EH (cell line): ENCODE data around the gene ZRANB3.

Experiments used
- DNase-seq: peaks from one replicate; pipeline ENCODE4 v3.0.0-alpha.2; 2015; ENCODE audit warnings: low read depth

Gene ZRANB3

DNA sequence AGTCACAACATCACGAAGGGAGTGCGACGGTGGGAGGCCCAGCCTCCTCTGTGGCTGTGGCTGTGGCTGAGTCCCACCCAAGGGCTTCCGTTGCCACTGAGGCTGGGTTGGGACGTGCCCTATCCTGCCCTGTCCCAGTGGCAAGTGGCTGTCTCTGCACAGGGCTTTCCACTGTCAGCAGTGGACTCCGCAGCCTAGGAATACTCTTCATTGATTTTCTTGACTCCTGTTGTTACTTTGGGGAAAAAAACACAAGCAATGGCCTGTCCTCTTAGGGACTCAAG lies 356.3 kb downstream of the ZRANB3 start:
- DNase-seq = no peak

DNA sequence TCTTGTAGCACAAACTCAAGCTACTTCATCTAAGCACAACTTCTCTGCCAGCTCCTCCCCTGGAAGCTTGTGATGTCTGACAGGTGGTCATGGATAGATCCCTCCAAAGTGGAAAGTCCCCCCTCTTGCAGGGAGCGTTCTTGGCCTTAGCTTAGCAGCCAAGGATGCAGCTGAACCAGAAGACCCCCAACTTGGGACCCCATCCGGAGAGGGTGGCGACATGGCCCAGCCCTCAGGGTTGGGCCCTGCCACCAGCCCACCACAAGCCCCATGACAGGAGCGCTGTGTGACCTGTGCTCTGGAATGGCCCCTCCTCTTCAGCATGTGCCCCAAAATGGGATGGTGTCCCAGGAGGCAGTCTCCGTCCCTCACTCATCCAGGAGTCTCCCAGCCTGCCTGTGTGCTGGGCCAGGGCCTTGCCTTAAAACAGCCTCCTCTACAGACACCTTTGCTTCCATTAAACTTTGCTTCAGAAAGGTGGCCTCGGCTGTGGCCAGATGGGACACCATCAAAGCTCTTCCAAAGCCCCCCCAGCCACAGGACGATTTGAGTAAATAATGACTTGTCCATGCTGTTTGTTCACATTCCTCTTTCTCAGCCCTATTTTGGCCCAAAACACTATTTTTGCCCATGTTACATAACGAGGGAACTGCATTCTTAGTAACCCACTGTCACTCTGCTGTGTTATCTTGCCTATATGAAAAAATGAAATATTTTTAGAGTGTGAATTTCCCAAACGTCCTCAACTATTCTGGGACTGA lies 356.8 kb downstream of the ZRANB3 start:
- DNase-seq = no peak

DNA sequence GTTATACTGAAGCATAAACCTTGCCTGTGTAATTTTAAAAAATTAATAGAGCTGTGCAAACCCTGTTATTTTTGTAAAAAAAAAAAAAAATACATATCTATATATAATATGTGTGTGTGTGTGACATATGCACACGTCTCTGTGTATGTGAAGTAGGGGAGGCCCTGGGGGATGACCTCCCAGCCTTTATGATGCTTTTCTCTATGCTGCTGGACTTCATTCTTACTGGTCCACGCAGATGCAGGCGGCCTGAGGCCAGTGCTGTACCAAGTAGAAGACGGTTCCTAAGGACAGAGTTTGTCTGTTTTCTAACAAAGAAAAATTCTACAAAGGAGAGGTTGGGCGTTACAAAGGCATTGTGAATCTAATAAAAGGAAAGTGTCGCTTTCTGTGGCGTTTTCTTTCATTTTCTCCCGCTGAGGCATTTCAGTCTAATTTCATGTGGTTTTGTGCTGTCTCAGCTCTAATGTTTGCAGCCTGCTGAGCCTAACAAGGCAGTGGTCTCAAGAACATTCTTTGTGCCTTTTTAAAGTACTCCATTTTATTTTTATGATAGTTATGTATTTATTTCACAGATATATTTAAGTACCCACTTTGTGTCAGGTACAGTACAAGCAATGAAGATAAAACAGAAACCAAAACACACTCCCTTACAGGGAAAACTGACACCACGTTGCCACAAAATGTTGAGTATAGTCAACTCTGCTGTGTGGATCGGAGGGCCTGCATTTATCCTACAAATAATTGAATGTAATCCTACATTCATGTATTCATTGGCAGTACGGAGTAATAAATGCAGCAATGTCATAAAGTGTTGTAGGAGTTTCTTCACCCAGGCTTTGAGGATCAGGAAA lies 360.9 kb downstream of the ZRANB3 start:
- no peak for DNase-seq

DNA sequence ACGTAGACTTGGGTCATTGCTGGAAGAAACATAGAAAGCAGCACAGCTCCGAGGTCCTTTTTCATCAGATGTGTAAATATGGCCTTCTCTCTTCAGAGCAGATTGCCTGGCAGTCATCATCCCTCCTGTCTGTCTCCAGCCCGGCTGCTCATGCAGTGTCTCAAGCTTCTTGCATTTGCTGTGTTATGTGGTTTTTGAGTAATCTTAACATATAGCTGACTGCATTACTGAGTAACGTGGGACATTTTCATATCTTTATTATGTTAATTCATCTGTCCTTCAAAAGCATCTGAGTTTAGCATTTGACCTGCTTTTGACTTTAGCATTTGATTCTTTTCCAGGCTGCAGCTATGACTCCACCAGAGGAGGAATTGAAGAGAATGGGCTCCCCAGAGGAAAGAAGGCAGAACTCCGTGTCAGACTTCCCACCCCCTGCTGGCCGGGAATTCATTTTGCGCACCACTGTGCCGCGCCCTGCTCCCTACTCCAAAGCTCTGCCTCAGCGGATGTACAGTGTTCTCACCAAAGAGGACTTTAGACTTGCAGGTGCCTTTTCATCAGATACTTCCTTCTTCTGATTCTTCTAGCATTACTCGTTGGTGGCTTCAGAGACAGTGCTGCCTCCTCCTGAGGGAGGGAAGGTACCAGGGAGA lies 362.7 kb downstream of the ZRANB3 start:
- DNase-seq = no peak

DNA sequence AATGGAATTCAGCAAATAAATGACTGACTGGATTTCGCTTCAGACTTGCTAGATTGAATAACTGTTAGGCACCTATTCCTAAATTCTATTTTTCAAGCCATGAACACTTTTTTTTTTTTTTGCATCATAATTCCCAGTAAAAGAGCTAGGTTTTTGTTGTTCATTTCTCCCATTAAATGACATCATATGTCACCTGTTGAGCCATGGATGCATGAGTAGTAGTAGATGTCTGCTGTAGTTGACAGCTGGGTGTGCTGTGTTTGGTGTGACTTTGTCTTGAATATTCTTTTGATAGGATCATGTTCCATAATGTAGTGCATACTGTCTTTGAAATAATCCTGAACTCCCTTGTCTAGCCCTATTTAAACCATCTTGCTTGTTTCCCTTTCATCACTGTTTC lies 363.7 kb downstream of the ZRANB3 start:
- DNase-seq = no peak

DNA sequence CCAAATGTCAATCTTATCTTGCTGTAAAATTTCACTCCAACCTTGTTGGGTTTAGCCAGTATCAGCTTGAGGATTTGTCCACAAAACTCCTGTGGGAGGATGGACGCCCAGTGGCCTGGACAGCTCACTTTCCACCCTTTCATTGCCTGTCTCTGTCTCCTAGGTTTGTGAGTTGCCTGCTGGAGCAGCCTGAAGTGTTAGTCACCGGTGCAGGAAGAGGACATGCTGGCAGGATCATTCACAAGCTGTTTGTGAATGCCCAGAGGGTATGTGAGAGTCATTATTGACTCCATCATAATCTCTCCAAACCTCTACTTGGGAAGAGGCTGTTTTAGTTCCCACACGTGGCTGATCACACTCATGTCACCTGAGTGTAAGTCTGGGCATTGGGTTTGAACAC lies 366.6 kb downstream of the ZRANB3 start:
- peak; percentile 93 for DNase-seq

DNA sequence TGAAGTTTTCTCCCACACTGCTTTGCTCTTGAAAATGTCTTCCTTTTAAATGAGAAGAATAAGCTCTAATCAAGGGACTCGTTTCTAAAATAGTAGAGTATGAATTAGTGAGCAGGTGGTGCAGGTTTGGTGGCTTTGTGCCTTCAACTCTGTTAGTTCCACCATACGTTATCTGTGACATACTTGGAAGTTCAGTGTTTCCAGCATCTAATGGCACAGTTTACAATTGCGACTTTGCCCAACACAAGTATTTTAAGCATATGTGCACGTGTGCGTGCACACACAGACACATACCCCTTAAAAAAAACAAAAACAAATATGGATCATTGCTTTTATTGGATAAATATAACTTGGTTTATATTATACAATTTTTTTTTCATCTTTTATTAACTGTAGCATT lies 367.1 kb downstream of the ZRANB3 start:
- no peak for DNase-seq

DNA sequence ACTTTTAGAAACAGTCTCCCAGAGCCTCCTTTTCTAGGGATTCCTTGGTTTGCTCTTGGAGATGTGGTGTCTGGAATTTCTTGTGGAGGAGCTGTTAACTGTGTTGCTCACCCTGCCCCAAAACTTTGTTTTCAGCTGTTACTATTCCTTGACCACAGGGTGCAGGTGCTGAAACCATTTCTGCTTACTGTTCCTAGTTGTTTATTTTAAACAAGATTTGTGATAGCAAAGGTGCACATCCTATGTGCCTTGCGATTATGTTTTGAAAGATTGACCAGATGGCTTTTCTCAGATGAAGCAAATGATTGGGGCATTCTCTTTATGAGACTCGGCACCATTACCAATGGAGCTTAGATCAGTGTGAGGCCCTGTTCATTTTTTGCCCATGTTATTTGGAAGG lies 367.7 kb downstream of the ZRANB3 start:
- no peak for DNase-seq

DNA sequence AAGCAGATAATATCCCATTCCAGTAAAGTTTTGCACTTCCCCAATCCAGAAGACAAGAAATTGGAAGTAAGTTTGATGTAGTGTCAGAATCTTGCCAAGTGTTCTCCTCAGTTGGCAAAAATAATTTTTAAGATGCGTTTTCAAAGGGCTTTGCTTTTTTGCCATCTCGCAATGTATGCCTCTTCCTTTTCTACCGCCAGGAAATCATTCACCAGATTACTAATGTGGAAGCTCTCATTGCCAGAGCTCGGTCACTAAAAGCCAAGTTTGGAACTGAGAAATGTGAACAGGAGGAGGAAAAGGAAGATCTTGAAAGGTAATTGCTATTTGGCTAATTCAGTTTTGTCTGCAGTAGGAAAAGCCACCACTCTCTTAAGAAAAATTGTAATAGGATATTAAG lies 368.2 kb downstream of the ZRANB3 start:
- DNase-seq = no peak

DNA sequence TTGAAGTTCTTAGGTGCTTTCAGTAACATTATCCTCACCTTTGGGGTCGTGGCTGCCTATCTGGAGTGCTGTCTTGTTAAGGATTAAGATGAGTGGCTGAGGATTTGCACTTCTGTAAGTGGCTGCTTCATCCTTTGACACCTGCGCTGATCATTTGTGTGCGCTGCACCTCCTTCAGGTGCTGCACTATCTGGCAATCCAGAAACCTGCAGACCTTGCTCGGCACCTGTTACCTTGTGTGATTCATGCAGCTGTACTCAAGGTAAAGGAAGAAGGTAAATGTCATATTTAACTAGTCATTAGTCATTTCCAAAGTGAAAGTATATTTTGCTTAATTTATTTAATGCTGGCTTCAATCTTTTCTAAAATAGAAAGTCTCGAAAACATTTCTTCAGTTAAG lies 368.6 kb downstream of the ZRANB3 start:
- DNase-seq = no peak

DNA sequence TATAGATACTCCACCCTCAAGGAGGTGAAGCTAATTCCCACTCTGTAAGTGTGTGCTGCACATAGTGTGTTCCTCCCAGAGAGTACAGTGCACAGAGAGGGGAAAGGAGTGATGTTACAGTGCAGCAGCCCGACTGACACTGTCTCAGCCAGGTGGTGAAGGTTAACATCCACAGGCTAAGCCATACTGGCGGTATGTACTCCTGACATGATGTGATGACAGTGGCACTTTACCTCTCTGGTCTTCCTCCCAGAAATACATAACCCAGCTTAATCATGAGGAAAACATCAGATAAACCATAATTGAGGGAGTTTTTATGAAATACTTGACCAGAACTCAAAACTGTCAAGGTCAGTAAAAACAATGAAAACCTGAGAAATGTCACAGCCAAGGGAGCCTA lies 371.8 kb downstream of the ZRANB3 start:
- no peak for DNase-seq

DNA sequence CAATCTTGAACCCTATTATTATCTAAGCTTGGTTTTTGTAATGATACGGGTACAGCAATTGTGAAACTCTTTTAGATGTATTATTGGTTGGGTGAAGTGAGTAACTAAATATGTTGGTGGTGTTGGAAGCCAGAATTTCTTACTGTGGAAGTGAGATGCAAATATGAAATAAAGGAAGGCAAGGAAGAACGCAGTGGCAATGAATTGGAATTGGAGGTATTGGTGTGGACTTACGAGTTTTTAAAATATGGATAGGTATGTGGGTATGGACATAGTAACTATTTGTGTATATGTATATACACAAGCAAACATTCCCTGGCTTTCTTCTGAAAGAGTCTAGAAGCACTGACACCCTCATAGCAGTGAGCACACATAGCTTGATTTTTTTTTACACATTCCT lies 373.2 kb downstream of the ZRANB3 start:
- DNase-seq = no peak

DNA sequence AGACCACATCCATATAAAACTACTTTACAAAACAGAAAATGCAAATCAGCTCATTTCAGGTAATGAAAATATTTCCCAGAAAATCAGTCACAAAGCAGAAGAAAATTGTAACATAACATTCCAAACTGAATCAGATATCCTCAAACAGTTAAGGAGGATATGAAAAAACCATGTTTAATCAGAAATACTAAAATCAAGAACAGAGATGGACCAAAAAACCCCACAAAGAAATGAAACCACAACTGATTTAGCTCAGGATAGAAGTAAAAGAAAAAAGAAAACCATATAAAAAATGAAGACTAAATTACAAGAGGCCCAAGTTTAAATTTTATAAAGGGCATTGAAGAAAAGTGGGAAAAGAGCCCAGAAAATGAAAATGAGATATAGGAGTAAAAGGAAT lies 376.1 kb downstream of the ZRANB3 start:
- DNase-seq = no peak

DNA sequence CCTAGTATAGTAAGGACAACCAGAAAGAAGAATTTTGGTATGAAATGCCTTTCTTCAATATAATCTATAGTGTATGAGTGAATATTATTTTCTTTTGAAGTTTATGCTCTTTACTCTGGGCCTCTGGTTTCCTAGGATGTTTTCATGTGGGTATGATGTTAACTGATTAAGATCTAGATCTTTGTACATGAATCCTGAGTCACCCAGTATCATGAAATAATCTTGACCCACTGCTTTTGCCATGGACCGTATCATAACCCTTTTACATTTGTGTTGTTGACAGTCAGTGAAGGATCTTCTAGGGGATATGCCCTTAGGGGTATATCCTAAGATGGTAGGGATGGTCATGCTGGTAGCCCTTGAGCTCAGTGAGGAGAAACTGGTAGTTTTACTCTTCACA lies 378.7 kb downstream of the ZRANB3 start:
- DNase-seq = peak; percentile 39

DNA sequence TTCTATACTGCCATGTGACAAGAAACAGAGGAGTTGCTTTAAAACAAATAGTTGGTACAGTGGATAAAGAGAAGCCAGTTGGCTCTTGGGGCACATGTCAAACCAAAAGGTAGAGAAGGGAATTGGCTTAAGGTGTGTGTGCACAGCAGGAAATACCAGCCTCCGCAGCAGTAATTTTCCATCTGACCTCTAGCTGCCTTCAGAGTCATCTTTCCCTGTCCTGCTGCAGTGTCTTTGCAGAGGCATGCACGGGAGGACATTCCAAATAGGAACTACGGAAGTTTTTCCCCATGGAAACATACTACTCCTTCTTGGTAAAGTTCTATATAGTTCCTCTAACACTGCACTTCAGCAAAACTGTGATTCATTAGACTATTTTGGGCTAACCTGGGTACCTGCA lies 379.4 kb downstream of the ZRANB3 start:
- peak; percentile 20 for DNase-seq

DNA sequence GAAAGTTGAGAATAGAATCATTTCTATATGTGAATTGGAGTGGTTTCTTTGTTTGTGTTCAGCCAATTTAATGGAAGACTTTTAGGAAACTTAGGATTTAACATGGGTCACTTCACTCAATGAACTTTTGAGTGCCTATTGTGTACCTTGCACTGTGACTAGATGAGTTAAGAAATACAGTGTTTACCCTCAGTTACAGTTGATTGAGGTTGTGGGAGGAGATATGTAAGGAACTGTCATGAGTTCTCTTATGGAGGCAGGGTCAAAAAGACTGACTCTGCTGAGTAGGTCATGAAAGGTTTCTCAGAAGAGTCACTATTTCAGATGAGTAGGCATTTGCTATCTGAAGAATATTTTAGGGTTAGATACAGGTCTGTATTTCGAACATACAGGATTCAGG lies 380.3 kb downstream of the ZRANB3 start:
- no peak for DNase-seq

DNA sequence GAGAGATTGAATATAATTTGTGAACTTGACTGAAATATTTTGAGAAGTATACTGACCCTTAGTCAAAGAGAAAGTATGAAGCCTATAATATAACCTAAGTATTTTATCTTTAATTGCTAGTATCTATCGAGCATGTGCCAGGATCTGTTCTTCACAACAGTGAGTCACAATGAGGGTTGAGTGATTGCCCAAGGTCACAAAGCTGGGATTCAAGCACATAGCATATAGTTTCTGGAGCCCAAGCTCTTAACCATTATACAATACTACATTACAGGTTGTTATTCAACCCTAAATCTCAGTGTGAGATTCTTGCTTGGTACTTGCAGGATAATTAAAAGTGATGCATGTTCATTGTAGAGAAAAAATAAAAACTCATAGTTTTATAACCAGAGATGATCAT lies 381.8 kb downstream of the ZRANB3 start:
- peak; percentile 57 for DNase-seq

DNA sequence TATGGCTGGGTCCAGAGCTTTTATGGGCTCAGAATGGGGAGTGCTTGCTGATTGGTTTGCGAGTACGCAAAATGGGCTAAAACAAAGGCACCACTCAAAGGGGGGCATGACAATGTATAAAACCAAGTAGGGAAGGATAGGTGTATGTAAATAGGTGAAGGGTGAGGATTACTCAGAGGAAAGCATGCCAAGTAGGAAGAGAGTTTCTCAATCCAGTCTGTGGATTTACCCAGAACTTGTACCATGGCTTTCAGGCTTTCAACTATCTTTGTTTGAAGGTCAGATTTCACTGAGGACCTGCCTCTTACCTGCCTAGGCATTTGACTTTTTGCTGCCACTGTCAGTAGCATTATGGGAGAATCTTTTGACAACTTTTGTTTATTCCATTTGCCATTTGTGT lies 386.7 kb downstream of the ZRANB3 start:
- no peak for DNase-seq

DNA sequence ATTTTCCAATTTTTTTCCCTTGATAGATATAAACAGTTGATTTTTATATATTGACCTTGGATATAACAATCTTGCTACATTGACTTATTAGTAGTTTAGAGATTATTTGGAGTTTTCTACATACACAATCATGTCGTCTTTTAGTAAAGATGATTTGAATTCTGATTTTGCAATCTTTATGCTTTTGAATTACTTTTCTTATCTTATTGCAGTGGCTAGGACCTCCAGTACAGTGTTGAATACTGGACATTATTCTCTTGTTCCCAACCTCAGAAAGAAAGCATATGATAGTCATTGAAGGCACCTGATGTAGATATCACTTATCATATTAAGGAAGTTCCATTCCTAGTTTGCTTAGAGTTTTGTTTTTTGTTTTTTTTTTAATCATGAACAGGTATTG lies 388.7 kb downstream of the ZRANB3 start:
- DNase-seq = no peak

DNA sequence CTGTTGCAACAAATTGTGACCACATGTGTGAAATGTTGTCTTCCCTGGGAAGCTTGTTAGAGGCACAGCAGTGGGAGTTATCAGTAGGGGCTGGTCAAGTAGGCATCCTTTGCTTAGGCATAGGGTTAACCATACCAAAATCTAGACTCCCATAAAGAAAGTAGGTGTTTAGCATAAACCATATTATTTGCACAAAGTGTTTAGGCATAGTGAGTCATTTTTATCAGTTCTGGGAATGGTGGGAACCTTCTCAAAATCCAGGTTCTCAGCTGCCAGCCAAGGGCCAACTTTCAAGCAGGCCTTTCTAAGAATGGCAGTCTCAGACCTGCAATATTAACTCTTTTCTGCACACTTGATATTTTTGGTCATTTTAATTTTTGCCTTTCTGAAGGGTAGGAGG lies 390.4 kb downstream of the ZRANB3 start:
- no peak for DNase-seq

DNA sequence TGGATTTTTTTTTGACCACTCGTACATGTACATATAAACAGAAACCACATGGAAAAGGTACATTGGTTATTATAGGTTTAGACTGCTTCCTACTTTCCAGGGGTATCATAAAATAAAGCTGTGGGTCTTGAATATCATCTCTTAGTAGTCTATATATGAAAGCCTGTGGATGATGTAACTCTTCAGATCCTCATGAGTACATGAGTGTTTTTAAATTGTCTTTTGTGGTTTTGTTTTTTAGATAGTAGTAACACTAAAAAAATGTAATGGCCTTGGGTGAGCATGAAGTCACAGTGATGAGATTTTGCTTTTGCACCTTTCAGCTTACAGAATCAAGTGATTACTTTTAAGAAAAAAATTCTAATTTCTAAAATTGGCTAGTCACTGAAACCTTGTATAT lies 398.7 kb downstream of the ZRANB3 start:
- DNase-seq = peak; percentile 68

DNA sequence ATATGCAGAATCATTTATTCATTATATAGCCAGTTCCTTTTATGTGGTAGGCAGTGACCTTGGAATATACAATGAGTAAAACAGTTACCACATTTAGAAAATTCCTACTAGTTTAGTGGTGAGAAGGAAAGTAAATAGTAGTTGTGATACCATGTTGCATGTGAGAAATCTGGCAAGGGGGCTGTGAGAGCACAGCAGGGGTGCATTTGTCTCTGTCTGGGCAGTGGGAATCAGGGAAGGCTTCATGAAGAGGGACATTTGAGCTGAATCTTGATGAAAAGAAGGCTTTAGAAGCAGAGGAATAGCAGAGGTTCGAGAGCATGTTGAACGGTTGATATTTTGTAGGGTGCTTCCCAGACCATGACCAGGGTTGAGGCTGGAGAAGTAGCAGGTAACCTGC lies 400.3 kb downstream of the ZRANB3 start:
- no peak for DNase-seq

DNA sequence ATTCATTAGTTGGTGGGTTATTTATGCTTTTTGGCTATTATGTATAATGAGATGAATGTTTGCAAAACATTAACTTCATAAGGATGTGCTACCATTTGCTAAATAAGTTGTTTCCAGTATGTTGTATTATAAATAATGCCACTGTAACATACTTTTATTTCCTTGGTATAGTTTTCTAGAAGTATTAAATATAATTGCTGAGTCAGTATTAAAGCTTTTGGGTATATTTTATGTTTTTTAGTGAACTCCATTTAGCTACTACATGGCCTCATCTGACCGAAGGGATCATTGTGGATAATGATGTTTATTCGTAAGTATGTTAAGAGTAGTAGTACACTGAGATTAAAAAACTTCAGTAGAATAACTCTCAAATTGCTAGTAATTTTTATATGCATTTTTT lies 405.1 kb downstream of the ZRANB3 start:
- DNase-seq = no peak
